ENCODE measurements around the gene CFI.

DNA sequence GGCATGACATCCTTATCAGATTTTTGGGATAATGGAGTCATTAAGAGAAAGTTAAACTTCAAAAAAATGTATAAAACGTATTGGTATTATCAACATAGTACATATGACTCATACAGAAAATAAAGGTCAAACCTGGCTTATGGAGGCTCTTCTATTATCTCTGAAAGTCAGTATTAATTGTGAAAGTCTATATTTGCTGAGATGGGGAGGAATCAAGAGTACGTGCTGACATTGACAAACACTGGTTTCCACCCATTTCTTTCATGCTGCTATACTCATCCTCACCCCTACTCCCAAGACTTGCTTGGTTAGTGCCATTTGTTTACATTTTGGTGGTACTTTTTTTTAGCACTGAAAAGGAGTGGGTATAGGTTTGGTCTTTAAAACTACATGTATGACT is 41.1 kb downstream of the CFI start:
- TF ChIP-seq EZH2 (IDR thresholded peaks at IDR 0.05; ENCODE audit: insufficient read depth, poor library complexity, severe bottlenecking) (no peak), EZH2phosphoT487 (IDR thresholded peaks at IDR 0.05; ENCODE audit: insufficient read depth, low read depth) (no peak)
